Activated CD8-positive, alpha-beta memory T cell treated with anti-CD3 and anti-CD28 coated beads for 1 hour (primary cell): Measurements from ENCODE around the gene DLG2.
"Not testable (repeated sequence)": the region's sequence is repeated elsewhere in the genome, so short reads cannot be mapped to it uniquely, and the experiment has no call there.

Experiments used
- DNase-seq, 2 donors: peaks; one replicate each; pipeline ENCODE4 v3.0.0-alpha.2; 2020; ENCODE audit warnings: low read depth in 1 of 2; ENCODE audit errors: extremely low read depth in 1 of 2

DLG2 gene

DNA sequence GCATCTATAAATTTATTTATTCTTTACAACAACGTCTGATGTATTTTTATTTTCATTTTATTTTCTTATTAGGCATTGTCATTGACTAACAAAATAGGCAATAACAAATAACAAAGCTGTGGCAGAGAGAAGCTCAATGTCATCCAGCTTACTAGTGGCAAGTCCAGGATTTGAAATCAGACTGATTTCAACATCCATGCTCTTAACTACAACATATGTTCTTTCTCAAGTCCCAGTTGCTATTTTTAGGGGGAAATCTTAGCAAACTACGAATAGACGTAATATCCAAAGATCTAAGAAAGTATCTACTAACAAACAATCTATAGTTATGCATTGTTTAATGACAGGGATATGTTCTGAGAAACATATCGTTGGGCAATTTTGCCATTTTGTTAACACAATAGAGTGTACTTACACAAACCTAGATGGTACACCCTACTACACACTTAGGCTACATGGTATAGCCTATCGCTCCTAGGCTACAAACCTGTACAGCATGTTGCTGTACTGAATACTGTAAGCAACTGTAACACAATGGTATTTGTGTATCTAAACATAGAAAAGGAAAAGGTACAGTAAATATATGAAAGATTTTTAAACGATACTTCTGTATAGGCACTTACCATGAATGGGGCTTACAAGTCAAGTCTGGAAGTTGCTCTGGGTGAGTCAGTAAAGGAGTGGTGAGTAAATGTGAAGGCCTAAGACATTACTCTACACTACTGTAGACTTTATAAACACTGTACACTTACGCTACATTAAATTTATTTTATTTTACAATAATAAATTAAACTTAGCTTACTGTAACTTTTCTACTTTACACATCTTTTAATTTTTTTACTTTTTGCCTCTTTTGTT, 151.3 kb downstream of the DLG2 start:
- no peak for DNase-seq

DNA sequence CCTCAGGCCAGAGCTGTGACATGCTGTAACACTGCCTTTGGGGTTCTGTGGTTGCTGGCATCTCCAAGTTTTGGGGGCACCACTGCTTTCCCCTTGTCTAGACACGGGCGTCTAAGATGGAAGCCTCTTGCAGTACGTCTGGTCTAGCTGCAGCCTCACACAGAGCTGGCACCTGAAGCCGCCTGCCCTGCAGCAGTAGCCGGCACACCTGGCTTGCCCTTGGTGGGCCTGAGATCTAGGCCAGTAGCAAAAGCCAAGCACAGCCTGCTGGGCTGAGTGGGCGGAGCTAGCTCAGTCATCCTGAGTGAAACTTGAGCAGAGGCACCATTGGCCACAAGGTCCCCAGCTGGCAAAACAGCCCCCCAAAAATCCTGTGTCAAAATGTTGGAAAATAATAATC, 154.2 kb downstream of the DLG2 start:
- DNase-seq: no peak

DNA sequence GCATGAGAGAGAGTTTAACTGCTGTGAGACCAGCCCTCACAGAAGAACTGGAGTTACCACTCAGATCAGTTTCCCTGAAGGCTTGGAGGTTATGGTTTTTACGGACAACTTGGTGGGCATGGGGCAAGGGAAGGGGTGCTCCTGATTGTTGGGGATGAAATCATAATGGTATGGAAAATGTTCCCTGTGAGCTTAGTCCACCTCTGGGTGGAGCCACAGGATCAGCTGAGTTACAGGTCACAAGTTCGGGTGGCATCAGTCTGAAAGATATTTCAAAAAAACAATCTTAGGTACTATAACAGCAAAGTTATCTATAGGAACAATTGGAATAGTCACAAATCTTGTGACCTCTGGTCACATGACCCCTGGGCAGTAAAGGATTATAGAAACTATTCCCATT, 162.9 kb downstream of the DLG2 start:
- DNase-seq: no peak

DNA sequence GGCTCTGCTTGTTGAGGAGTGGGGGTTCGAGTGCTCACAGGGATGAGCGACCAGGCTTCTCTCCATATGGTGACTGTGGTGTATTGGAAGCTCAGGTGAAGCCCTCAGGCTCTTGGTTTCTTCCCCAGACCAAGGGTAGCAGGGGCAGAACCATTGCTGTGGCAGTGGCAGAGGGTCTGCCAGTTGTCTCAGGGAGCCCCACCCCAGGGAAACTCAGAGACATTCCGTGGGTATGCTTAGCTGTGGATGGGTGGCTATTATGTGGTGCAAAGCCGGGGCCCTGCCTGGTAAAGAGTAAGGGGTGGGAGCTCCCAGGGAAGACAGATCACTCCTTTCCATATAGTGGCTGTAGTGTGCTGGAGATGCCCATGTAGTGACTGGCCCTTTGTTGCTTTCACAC, 167.8 kb downstream of the DLG2 start:
- DNase-seq: no peak

DNA sequence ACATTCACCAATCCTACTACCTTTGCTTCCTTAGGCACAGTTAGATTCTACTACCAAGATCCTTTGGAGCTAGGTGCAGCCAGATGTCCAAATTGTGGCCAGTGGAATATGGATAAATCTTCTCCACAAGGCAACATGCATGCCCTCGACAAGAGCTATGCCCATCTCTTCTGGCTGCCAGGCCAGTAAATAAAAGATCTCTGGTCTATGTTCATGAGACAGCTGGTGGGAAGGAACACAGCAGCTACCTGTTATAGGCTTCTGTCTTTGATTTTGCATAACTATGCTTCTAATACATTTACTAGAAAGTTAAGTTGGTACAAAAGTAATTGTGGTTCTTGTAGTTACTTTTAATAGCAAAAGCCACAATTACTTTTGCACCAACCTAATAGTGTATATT, 182.7 kb downstream of the DLG2 start:
- no peak for DNase-seq

DNA sequence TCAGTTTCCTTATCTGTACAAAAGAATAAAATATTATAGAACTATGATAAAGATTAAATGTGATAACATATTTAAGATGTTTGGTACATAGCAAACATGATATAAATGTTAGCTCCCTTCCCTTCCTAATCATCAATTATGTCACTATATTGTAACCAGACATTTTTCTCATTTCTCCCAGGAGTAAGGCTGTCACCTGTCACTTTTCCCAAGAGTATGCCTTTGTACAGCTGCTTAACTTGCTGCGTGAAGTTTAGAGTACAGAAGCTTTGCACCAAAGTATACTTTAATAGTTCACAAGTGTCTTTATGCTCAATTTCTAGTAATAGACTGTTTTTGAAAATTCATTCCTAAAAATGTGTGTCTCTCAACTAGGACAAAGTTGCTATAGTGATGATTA, 186.9 kb downstream of the DLG2 start:
- DNase-seq: no peak

DNA sequence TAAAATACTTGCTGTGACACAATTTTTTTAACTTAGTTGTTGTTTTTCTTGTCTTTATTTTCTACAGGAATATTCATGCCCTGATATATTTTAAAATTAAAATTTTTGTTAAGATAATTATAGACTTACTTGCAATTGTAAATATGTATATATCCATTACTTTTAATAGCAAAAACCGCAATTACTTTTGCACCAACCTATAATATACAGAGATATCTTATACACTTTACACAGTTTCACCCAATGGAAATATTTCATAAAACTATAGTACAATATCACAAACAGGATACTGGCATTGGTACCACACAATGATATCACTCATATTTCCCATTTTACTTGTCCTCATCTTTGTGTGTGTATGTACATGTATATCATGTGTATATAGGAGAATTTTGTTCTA, 188.8 kb downstream of the DLG2 start:
- DNase-seq: no peak

DNA sequence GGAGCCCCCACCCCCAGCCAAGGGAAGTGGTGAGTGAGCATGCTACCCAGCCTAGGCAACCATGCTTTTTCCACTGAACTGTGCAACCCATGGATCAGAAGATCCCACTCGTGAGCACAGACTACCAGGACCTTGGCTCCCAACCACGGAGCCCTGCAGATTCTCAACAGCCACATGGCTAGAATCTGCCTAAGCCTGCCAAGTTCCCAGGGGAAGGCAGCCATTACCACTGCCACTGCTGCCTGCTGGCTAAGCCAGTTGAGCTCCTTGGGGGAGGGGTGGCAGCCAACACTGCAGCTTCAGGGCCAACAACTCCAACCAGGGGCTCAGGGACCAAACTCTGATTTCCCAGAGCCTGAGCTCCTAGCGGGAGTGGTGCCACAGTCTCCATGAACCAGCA, 195.8 kb downstream of the DLG2 start:
- DNase-seq: no peak

DNA sequence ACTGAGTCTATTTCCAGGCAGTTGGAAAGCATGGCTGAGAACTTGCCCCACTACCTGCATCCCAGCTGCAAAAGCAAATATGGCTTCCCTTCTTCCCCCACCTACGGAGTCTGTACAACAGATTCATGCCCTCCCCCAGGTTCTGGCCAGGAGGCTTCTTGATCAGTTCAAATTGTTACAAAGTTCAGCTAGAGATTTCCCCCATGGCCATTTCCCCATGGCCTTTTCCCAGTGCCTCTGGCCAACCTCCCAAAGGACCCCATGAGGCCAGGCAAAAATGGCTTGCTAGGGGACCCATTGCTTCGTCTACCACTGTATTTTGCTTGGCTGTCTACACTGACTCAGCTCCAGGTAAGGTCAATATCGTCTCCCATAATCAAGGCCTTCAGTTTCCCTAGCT, 203.3 kb downstream of the DLG2 start:
- DNase-seq: no peak

DNA sequence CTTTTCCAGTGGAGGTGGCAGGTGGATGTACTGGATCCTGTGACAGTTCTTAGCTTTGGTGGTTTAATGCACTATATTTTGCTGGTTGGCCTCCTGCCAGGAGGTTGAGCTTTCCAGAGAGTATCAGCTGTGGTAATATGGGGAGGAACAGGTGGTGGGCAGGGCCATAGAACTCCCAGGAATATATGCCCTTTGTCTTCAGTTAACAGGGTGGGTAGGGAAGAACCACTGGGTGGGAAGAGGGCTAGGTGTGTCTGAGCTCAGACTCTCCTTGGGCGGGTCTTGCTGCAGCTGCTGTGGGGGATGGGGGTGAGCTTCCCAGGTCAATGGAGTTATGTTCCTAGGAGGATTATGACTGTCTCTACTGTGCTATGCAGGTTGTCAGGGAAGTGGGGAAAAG, 203.8 kb downstream of the DLG2 start:
- DNase-seq: no peak

DNA sequence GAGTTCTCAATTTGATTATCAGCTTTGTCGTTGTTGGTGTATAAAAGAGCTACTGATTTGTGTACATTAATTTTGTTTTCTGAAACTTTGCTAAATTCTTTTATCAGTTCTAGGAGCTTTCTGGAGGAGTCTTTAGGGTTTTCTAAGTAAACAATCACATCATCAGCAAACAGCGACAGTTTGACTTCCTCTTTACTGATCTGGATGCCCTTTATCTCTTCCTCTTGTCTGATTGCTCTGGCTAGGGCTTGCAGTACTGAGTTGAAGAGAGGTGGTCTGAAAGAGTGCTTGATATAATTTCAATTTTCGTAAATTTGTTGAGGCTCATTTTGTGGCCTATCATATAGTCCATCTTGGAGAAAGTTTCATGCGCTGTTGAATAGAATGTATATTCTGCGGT, 213.0 kb downstream of the DLG2 start:
- no peak for DNase-seq

DNA sequence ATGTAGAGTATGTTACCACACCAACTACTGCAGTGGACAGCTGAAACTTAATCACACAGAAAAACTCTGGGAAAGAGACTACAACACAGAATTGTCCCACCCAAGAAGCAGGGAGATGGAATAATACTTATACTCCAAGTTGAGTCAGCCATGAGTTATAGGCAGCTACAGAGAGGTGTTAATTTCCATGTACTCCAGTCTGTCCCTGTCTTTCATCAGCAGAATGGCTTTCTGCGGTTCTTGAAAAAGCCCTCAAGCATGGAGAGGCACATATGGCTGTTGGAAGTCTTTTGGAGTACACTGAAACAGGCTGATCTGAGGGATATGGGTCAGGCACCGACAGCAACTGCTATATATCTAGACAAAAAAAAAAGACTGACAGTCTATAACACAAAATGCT, 219.5 kb downstream of the DLG2 start:
- DNase-seq: no peak

DNA sequence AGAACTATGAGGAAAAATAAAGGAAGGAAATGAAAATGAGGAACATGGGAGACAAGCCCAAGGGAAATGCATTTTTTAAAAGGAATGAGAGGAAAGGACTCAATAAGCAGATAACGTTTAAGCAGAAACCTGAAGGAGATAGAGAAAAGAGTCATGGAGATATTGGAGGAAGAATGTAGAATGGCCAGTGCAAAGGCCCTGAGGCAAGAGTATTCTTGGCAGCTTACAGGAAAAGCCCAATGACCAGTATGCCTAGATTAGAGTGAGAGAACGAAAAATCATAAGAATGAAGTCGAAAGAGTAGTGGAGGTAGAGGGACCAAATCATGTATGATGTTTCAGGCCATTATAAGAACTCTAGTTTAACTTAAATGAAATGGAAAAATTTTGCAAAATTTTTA, 220.3 kb downstream of the DLG2 start:
- no peak for DNase-seq

DNA sequence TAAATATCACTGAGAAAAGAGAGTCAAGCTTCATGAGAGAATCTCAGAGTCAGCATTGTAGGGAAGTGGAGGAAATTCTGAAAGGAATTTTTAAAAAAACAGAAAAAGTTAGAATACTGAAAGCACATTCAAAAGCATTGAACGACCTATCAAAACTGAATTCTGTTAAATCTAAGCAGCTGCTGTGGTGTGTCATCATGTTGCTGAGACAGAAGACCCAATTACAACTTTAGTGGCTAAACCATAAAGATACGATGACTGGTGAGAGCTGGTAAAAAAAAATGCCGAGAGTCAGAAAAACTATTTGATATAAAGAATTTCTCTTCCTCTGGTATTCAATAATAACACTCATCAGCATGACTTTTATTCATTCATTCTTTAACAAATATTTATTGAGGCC, 220.8 kb downstream of the DLG2 start:
- DNase-seq: no peak

DNA sequence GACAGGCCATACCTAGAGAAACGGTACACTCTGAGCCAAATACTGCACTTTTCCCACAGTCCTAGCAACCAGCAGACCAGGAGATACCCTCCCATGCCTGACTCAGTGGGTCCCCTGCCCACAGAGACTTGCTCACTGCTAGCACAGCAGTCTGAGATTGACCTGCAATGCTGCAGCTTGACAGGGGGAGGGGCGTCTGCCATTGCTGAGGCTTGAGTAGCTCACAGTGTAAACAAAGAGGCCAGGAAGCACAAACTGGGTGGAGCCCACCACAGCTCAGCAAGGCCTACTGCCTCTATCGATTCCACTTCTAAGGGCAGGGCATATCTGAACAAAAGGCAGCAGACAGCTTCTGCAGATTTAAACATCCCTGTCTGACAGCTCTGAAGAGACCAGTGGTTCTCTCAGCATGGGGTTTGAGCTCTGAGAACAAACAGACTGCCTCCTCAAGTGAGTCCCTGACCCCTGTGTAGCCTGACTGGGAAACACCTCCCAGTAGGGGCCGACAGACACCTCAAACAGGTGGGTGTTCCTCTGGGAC, 231.6 kb downstream of the DLG2 start:
- DNase-seq: not testable (repeated sequence)

DNA sequence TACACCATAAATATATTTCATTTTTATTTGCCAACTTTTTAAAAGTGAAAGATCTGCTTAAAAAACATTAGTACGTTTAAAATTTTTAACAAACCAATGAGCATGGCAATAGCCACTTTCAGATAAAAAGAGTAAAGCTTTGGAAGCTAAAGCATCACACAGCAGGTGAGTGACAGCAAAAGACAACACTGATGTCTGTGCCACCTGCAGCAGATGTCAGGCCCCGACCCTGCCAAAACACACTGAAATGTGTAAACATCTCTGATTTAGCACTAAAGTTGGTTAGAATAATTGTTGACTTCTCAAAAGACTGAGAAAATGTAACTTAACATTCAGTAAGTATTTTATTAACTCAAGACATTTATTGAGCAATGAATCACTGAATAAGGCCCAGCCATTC, 232.9 kb downstream of the DLG2 start:
- DNase-seq: no peak

DNA sequence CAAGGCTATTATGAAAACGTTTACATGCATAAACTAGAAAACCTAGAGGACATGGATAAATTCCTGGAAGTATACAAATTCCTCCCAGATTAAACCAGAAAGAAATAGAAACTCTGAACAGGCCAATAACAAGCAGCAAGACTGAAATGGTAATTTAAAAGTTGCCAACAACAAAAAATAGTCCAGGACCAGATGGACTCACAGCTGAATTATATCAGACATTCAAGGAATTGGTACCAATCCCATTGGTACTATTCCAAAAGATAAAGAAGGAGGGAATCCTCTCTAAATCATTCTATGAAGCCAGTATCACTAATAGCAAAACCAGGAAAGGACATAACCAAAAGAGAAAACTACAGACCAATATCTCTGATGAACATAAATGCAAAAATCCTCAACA, 236.0 kb downstream of the DLG2 start:
- DNase-seq: no peak

DNA sequence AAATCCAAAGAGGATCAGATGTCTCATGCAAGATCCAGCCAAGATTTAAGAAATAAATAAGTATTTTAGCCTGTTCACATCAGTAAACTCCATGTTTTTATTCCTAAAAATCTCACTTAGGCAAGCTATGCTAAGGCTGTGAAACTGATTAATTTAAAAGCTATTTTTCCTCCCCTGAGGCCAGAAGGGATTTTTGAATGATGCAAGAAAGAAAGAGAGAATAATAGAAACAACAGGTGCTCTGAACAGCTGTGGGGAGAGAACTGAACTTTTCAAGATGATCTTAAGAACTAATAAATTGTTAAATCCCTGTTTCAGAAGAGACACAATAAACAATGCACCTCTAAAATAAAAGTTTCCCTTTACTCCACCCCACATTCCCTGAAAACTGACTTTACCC, 241.6 kb downstream of the DLG2 start:
- no peak for DNase-seq

DNA sequence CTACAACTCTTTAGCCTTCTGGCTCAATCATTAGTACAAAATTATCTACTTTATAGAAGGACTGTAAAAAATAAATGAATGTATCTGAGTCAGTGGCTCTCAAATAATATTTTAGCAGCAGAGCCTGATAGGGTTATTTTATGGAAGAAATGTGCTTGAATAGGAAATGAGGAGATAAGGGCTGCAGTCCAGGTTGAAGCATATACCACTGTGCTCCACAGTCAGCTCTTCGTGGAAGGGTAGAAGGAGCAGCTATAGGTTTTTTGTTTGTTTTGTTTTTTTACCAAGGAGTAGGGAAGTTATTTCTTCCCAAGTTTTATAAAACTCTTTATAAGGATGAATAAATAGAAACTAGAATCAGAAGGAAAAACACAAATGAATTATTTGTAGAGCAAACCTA, 242.0 kb downstream of the DLG2 start:
- DNase-seq: no peak

DNA sequence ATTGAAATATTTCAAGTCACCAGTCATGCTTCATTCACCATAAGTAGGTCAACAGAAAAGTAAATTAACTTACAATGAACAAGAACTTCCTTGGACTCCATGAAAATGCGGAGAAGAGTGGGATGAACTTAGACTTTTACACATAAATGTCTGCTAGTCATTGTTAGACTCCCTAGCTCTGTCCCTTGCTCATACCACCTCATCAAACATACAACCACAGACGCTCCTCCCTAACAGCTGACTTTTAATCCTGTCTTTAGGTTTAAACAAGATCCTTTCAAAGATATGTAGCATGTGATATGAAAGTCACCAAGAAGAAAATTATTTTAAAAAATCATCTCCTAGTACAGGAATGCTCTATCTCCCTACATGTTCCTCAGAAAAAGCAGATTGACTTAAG, 248.1 kb downstream of the DLG2 start:
- no peak for DNase-seq

DNA sequence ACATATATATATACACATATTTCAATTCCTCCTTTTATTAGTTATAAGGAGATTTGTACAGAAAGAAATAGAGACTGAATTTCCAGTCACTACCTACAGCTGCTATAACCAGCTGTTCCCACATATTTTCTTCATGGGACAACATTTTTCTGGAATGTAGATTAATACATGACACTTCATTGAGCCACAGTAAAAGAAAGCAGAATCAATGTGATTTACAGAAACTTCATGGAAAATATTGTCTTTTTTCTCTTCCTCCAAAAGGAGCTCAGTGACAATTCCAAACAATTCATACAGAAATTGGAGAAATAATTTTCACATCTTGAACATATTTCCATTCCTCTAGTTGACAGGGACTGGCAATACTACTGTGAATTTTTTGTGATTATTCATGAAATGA, 249.2 kb downstream of the DLG2 start:
- DNase-seq: no peak

DNA sequence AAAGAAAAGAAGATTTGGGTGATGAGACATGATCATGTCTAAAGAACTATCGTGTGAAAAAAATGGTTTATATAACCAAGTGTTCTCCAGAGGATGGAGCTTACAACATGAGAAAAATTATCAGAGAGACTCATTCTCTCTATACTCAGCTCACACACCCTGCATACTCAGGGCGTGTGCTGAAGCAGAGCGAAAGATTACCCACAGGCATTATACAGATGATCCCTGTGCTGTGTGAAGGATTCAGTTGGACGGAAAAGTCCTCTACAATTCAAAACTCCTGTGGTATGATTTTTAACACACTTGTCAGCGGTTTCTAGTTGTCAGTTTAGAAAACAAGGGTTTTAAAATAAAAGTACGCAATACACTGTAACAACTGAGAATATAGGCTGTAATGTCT, 267.3 kb downstream of the DLG2 start:
- no peak for DNase-seq

DNA sequence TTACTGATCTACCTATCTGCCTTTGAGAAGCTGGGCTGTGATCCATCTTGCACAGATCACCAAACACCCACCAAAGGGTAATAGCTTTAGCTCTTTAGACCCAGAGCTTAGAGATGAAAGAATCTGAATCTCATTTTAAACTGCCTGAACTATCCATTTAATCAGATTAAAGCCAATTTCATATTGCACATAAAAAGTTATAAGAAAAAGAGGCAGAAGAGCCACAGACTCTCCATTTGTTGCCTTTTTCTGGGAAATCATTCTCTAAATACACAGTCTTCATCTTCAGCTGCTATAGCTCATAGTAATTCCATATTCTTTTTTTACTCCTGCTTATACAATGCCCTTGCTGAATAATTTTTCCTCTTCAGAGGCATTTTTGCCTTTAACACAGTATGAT, 271.2 kb downstream of the DLG2 start:
- no peak for DNase-seq
